ENCODE measurements around the gene BFSP2.

The BFSP2 gene

DNA sequence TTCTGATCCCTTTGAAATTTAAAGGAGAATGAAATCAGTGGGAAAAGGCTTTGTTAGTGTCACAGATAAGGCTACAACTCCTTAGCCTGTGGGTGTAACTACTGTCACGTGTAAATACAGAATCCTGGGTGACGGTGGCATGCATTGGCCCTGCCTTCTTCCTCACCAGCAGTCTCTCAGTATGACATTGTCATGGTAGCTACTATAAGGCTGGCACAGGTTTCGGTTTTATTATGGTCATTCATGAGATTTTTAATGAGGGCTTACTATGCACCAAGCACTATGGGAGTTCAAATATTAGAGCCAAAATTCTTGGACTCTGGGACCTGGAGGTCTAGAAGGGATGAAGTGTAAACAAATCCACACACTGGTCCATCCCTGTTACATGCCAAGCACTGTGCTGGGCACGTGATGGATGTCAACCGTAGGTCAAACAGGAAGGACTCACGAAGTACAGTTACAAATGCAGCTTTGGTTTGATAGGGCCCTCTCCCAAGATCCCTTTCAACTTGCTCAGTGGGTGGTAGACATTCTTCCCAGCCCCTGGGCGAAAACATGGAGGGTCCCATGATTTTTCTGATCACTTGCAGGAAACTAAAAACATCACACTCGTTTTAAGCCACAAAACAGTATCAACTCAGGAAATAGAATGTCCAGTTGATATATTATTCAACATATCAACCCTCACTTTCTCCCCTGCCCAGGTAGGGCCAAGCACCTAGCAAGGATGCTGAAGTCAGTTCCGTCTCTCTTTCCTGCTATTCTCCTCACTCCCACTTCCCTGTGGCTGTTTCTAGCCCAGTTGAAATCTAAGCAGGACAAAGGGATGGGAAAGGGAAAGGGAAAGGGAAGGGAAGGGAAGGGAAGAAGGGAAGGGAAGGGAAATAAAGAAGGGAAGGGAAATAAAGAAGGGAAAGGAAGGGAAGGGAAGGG, 25.3 kb downstream of the BFSP2 start:
- DNase-seq = no peak

DNA sequence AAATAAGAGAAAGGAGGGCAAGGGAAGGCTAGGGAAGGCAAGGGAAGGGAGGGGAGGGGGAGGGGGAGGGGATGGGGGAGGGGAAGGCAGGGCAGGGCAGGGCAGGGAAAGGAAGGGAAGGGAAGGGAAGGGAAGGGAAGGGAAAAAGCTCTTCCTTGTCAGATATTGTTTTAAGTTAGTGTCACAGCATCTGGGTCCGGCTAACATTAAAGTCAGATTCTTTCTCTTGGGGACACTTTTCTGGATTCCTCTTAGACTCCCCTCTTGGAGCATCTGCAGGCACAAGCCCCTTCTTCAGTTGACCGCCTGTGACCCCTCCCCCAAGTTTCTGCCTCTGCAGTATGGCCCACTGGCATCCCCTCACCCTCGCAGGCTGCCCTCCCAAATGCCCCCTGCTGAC, 26.0 kb downstream of the BFSP2 start:
- no peak for DNase-seq

DNA sequence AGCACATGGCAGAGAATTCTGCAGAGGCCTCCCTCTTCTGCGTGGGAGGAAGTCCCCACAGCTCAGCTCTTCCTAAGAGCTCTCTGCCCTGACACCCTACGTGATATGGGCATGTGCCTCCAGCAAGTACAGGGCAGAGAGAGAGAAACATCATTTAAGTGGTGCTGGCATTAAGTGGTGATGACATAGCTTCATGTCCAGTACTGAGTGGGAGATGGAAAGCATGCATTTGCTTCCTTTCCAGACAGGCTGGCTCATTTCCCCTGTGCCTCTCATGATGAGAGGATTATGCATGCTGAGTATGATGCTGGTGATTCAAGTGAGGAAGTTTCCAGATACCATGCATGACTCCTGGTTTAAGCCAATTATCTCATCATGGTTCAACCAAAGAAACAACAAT, 26.9 kb downstream of the BFSP2 start:
- DNase-seq = no peak

DNA sequence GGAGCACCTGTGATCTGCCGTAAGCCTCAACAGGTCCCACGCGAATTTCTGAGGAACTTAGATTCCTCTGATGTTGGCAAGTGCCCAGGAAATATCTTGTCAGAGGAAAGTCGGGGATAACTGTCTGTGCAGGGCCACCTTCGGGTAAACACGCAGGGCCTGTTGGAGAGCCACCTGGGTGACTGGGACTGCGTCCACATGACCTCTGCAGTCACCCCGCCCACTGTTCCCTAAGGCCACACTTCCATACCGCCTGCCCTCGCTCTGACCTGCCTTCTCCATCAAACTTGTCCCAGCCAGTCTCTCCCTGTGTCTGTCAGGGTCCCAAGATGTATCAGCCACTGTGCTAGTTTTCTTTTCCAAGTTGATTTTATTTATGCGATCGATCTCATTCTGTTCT, 28.7 kb downstream of the BFSP2 start:
- DNase-seq = no peak

DNA sequence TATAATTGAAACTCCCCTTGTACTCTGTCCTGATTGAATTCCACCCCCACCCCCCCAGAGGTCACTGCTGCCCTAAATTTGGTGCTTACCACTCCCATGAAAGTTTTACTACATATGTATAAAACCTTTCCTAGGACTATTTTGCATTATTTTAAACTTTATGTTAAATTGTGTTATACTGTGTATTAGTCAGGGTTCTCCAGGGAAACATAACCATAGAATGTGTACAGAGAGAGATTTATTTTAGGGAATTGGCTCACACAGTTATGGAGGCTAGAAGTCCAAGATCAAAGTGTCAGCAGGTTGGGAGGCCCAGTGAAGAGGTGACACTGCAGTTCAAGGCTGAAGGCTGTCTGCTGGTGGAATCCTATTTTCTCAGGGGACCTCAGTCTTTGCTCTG, 29.2 kb downstream of the BFSP2 start:
- no peak for DNase-seq

DNA sequence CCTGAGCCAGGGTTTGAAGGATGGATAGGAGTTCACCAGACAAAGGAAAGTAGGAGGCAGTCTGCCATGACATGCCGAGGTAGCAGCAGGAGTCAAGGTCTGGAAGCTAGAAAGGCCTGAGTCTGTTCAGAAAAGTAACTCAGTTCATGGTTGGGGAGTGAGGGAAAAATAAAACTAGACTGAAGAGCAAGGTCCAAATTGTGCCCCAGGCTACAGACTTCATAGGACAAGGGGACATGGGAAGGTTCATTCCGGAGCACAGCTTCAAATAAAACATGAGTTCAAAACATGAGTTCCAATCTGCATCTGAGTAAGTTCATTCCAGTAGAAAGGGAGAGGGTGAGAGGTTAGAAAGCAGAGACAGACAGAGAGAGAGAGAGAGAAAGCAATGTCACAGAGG, 39.7 kb downstream of the BFSP2 start:
- DNase-seq = no peak

DNA sequence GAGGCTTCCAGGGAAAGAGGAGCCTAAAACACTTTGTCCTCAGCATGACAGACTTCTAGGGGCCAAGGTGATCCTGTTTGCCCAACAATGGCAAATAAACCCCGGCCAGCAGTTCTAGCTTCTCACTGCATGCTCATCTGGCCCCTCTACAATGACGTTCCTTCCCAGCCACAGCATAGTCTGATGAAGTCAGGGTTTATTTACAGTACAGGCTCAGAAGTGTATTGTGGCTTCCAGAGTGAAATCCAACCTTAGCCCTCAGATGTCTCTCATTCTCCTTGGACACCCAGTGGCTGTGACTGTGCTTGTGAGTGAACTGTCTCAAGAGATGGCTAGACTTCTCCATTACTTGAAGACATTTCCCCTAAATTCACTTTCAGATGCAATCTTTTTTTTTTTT, 40.8 kb downstream of the BFSP2 start:
- DNase-seq = no peak

DNA sequence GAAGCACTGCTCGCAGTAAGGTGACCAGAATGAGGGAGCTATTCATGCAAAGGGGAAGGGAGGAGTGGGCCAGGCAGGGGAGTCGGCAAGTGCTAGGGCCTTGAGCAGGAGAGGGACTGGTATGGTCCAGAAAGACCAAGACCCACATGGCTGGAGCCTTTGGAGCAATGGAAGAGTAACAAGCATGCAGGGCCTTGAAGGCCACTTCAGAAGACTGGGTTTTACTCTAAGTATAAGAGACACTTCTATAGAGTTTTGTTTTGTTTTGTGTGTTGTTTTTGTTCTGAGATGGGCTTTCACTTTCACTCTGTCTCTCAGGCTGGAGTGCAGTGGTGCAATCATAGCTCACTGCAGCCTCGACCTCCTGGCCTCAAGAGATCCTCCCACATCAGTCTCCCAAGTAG, 42.0 kb downstream of the BFSP2 start:
- no peak for DNase-seq

DNA sequence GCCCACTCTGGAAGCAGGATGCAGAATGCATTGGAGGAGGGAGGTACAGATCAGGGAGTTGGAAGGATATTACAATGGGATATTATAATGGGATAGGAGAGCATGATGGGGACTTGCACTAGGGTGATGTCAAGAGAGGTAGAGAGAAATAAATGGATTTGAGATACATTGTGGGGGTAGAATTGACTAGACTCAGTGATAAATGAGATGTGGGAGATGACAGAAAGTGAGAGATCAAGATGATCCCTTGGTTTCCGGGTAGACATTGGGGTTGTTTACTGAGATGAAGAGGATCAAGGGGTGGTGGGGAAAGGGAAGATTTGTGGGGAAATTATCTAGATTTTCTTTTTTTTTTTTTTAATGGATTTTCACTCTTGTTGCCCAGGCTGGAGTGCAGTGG, 42.7 kb downstream of the BFSP2 start:
- DNase-seq = no peak

DNA sequence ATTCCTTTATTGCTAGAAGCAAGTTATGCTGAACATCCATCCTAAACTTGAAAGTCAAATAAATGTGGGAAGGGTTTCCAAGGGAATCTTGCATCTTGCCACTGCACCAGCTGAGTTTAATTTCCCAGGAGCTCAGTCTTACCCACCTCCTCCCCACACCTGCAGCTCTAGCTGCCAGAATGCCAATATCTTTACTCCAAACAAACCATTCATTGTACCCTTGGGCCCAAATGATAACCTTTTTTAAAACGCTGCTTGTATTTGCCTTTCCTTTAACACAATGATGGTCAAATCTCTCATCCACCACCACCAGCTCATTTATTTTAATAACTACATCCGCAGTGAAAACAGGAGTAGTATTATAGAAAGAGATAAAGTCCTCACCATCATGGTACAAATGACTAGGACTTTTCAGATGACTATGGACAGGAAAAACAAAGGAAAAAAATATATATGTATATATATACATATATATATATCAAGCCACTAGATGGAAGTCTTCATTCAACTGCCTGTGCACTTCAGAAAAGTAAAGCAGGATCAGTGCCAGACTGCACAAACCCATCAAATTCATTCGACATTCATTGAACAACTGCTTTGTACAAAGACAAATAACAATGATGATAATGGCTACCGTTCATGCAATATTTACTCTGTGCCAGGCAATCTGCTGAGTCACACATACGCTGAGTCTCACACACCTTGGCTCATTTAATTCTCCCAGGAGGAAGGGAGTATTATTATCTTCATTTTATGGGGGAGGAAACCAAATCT, 44.0 kb downstream of the BFSP2 start:
- DNase-seq = no peak

DNA sequence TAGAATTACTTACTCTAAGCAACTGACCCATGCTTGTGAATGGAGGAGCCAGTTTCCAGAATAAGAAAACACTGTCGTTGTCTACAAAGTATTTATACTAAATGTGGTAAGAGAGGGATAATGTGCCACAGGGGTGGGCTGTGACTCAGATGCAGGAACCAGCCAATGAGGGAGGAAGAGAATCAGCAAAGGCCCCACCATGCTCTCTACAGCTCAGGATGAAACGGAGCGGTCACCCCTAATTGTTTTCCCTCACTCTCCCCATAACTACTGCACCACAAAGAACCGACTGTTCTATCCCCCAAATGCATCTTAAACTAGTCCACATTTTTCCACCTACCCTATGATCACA, 44.5 kb downstream of the BFSP2 start:
- DNase-seq = no peak

DNA sequence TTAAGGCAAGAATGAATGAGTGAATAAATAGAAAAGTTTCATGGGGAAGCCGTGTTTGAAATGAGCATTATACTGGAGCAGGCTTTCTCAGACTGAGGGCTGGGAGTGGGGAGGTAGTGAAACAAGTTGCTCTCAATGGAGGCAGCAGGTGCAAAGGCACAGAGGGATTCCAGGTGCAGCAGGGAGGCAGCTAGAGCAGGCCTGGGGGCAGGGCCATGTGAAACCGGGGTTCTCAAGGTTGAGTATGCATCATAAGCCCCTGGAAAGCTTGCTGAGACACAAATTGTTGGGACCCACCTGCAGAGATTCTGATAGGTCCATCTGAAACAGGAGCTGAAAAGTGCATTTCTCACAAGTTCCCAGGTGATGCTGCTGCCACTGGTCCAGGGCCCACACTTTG, 45.3 kb downstream of the BFSP2 start:
- no peak for DNase-seq

DNA sequence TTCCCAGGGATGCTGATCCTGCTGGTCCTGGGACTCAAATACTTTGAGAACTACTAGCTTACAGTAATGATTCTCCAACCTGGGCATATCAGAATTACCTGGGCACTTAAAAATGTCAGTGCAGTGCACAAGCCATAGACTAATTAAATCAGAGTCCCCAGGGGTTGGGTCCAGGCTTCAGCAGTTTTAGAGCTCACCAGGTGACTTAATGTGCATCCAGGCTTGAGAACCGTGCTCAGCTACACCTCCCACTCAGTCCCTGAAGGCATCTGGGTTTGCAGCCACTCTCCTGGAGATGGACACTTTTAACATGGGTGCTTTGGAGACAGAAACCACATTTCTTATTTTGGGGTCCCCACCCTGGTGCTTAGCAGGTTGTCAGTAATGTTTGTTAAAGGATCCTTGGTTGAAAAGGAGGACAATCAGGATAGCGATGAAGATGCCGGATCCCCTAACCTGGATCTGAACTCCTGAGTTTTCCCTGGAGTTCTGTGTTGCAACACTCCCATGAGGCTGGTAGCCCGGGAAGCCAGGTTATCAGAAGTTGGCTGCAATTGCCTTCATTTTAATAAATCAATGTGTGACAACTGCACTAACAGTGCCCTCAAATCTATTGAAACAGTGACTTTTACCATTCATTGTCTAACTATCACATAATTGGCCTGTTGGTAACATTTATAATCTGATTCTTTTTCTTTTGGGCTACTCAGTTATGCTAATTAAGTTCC, 48.1 kb downstream of the BFSP2 start:
- no peak for DNase-seq

DNA sequence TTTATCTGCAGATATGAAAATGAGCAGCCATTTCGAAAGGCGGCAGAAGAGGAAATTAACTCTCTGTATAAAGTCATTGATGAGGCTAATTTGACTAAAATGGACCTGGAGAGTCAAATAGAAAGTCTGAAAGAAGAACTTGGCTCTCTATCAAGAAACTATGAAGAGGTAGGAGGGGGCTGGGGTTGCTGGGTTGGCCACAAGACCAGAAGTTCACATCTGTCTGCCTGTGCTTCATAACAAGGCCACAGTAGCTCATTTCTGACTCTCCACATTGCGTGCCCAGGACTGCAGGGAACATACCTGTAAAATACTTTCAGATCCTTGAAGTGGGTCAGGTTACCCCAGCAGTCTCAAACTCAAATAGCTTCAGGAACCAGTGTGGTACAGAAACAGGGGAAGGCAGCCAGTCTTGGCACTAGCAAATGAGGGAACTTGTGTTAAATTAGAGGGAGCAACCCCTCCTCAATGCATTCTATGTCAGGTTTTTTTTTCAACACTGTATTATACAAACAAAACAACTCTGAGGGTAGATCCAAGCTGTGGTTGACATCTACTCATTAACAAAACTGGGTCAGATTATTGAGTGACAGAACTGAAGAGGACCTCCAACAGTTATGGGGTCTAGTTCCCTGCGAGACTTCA, 48.7 kb downstream of the BFSP2 start:
- no peak for DNase-seq

DNA sequence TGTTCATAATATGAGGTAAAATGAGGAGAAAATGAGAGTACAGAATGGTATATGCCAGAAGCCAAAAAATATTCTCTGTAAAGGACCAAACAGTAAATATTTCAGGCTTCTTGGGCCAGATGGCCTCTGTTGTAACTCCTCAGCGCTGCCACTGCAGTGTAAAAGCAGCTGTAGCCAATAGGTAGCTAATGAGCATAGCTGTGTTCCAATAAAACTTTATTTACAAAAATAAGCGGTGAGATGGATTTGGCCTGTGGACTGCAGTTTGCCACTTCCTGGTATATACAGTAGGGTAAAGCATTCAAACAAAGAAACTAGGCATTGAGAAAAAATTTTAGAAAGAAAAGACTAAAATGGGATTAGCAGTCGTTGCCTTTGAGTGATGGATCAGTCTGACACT, 51.5 kb downstream of the BFSP2 start:
- no peak for DNase-seq

DNA sequence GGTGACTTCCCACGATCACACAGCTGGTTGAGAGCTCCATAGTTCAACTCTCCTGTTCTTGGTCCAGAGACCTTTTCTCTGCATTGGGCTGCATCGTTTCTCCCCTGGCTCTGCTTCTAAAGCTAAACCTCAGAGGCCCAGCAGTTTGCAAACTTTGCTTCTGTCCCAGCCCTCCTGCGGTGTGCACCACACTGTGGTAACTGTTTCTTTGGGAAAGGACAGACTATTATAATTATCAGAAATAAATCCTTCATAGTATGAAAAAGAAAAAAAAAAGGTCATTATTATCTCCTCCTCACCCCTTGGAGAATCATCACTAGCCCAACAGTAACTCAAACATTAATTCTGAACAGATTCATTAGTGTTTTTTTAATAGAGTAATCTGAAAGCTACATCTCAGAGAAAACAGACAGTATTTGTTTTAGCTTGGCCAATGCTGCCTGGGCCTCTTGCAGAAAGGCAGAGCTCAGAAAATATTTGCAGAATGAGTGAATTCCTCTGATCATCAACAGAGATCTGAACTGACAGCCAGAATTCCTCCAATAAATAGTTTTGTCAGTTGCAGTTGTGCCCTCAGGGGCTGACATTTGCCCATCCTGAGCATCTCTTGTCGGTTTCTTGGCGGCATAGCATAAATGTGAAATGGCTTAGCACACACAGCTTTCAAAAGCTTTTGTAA, 52.9 kb downstream of the BFSP2 start:
- DNase-seq = no peak

DNA sequence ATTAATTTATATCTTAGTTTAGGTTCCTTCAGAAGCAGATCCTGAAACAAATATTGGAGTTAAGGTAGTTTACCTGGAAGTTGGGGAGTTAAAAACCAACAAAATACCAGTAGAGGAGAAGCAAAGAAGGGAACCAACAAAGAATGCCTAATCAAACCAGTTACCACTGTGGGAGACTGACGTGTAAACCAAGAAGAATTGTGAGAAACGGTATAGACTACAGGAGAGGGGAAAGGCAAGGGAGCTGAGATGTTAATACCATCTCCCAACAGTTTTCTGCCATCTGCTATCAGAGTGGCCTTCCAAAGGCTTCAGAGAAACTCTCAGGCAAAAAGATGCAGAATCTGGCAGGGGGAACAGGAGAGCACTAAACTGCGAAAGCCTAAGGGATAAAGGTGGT, 53.5 kb downstream of the BFSP2 start:
- DNase-seq = no peak

DNA sequence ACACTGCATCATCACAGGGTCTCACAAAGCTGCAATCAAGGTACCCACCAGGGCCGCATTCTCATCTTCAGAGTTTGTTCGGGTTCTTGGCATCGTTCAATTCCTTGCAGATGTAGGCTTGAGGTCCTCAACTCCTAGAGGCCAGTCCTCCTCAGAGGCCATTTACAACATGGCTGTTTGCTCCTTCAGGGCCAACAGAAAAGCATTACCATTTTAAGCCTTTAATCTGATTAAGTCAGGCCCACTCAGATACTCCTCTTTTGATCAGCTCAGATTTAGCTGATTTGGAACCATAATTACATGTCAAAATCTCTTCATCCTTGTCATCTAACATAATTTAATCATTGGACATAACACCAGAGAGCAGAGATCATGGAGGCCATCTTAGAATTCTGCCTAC, 55.4 kb downstream of the BFSP2 start:
- DNase-seq = no peak

DNA sequence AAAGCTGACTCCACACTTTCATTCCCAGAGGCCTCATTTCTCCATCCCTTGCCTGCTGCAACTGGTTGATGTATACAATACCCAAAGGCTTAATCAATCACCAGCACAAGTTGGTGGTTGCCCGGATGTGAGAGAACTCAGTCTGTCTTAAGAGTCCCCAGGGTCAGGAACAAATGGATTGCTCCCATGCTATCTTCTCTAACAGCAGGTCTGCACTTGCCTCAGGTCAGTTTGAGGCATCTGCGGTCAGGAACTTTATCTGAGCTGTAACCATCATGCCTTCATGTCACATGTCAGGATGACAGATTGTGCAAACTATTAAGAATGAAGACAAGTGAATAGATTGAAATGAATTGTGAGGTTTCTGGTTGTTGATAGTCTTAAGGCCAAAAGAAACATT, 56.1 kb downstream of the BFSP2 start:
- no peak for DNase-seq

DNA sequence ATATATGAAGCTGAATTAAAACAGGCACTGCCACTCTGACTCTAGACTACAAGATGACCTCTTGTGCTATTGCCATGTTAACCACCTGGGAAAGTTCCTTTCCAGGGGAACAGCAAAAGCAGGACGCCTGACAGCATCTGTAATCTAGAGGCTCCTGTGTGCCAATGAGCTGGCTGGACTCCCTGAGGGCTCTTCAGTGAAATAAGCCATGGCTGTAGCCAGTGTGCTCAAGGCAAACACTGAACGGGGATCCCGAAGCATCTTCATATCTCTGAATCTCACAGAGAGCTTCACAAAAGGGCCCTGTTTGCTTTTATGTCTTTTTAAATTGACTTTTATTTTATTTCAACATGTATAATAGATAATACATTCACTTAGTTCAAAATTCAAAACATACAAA, 57.2 kb downstream of the BFSP2 start:
- DNase-seq = no peak

DNA sequence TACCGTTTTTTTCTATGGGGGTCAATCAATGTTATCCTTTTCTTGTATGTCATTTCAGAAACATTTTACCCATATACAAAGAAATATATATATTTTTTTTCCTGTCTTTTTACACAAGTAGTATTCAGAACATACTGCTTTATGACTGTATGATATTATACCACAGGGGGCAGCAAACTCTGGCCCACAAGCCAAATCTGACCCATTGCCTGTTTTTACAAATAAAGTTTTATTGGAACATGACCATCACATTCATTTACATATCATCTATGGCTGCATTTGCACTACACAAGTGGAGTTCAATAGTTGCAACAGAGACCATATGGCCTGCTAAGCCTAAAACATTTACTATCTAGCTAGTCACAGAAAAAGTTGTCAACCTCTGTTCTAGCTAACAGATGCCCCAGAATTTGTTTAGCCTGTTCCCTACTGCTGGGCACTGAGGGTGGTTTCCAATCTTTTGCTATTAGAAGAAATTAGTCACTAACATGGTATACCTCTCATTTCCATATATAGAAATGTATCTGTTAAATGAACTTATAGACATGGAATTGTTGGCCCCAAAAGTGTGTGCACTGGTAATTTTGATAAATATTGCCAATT, 57.7 kb downstream of the BFSP2 start:
- DNase-seq = no peak

DNA sequence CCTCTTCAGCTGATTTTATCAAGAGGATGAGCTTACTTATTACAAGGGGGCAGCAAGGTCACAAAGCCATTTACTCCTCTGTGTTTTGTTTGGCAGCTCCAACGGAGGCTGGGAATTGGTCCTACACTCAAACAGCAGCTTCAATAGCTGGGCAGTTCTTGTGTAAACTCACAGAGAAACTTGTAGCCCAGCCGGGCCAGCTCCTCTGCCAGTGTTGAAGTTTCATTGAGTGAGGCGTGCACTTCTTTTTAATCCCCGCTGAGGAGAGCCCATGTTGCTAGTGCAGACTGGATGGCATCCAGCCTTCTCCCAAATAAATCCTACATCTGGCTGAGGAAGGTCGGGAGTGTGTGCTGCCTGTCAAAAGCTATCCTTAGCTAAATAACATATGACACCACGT, 59.5 kb downstream of the BFSP2 start:
- DNase-seq = no peak

Measured in cortex of kidney (tissue), 1 donor.